Measurements from ENCODE around the gene PI4K2A.
A peak's percentile ranks its signal among the peaks of the same experiment; 100 is the strongest.

- TF ChIP-seq, protein P1, sequence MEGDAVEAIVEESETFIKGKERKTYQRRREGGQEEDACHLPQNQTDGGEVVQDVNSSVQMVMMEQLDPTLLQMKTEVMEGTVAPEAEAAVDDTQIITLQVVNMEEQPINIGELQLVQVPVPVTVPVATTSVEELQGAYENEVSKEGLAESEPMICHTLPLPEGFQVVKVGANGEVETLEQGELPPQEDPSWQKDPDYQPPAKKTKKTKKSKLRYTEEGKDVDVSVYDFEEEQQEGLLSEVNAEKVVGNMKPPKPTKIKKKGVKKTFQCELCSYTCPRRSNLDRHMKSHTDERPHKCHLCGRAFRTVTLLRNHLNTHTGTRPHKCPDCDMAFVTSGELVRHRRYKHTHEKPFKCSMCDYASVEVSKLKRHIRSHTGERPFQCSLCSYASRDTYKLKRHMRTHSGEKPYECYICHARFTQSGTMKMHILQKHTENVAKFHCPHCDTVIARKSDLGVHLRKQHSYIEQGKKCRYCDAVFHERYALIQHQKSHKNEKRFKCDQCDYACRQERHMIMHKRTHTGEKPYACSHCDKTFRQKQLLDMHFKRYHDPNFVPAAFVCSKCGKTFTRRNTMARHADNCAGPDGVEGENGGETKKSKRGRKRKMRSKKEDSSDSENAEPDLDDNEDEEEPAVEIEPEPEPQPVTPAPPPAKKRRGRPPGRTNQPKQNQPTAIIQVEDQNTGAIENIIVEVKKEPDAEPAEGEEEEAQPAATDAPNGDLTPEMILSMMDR (IDR thresholded peaks at IDR 0.05) = peak in 5 of 7 experiments; percentile 80 to 90 (median 84)
- peak in 1 of 3 donors; percentile 26 for TF ChIP-seq POLR2AphosphoS5 (IDR thresholded peaks at IDR 0.05)
- no peak for TF ChIP-seq POLR2A (IDR thresholded peaks at IDR 0.05)
These were observed 36.5 kb downstream of the PI4K2A start for GRCh38 chr10:97676770-97677581.

Measured in stomach (tissue), 4 donors.